Stimulated activated CD8-positive, alpha-beta memory T cell treated with anti-CD3 and anti-CD28 coated beads, Interleukin-7, amount 100 ng/mL, for 4 hours (primary cell): ENCODE results near the gene CLCN6.
"Not testable (repeated sequence)": the region's sequence is repeated elsewhere in the genome, so short reads cannot be mapped to it uniquely, and the experiment has no call there.

ENCODE experiments used
- DNase-seq, 2 donors: peaks; one replicate each; pipeline ENCODE4 v3.0.0-alpha.2; 2020; ENCODE audit warnings: low read depth in 2 of 2

The CLCN6 gene

DNA sequence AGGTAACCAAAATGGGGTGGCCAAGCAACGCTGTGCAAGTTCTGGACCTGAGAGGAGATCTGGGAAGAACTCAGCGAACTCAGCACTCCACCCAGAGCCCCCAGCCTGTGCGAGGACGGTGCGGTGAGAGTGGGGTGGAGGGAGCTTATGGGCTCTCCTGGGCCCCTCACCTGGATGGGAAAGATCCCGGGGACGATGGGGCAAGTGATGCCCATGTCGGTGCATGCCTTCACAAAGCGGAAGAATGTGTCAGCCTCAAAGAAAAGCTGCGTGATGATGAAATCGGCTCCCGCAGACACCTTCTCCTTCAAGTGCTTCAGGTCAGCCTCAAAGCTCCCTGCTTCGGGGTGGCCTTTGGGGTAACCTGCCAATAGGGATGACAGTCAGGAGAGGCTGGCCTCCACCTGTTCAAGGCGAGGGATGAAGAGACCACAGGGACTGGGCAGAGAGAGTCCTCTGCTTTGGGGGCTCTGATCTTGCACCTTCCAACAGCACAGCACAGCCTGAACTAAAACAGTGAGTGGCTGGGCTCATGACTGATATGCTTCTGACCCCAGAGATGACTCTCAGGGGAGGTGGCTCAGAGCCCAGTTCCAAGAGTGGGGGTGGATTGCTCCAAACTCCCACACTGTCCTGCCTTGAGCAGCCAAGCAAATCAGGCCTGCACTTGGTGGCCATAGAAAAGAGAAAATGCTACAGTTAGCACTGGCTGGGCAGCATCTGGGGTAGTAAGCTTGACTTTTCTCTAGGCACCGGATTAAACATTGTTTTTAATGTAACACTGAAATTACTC, 9.8 kb upstream of the CLCN6 start:
- no peak for DNase-seq

DNA sequence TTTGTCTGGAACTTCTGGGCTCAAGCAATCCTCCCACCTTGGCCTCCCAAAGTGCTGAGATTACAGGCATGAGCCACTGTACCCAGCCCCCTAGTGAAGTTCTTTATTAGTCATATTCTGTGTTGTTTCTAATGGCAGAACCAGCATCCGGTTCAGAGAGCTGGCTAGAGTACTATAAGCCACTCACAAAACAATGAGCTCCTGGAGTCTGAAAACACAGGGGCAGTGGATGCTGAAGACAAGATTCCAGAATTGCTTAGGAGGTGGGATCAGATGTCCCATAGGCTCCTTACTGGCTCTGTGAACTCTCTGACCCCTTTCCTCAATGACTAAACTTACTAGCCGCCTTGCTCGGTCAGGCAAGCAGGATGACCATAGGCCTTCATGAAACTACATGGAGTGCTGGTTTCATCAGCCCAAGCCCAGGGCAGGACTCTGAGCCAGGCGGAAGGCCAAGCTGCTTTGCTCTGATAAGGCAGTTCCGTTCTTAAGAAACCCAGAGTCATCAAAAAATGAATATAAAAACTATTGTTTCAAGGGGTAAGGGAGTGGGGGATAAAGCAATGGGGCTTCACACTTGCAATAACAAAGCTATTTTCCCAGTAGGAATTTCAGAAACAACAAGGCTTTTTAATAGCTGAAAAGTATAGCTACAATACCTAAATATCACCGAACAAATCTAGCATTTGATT, 8.3 kb upstream of the CLCN6 start:
- no peak for DNase-seq

DNA sequence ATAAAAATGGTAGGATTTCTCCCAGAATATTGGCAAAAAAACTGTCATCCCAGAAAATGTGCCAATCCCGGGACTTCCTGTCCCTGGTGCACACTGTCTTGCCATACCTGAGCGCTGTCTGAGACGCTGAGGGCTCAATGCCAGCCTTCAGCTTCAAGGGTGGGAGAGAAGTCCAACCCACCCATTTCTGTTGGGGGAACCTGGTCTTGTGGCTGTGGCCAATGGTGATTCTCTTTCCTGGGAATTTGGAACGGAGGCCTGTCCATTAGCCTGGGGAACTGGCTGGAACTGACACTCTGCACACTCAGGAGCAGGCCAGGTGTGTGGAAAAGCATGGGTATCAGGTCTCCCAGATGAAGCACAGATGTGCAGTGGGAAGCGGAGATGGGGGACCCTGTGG, 6.9 kb upstream of the CLCN6 start:
- DNase-seq = no peak

DNA sequence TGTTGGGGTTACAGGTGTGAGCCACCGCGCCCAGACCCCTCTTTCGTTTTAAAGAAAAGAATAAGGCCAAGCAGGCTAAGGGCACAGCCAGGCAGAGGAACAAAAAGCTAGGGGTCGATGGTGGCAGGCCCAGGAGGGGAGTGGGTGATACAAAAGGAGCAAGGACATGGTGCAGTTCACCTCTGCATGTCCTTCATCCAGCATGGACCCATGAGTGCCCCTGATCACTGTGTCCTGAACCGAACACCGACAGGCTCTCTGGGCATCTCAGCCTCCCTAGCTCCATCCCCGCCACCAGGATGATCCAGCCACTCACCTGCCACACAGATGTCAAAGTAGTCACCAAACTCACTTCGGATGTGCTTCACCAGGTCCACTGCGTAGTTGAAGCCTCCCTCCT, 6.1 kb upstream of the CLCN6 start:
- no peak for DNase-seq

DNA sequence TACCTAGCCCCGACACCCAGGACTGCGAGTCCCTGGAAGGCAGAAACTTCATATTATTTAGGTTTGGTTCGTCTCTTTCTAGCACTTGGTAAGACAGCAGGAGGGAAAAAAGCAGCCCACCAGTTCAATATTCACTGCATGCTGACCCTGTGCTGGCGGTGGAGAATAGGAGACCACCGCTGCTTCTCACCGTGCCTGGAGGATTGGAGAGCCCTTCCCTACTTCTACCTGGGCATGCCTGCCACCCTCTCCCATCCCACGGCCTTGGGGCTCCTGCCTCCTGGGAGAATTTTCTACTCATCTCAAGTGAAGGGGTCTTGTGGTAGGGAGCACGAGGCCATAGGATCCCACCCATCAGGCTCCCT, 5.6 kb upstream of the CLCN6 start:
- no peak for DNase-seq

DNA sequence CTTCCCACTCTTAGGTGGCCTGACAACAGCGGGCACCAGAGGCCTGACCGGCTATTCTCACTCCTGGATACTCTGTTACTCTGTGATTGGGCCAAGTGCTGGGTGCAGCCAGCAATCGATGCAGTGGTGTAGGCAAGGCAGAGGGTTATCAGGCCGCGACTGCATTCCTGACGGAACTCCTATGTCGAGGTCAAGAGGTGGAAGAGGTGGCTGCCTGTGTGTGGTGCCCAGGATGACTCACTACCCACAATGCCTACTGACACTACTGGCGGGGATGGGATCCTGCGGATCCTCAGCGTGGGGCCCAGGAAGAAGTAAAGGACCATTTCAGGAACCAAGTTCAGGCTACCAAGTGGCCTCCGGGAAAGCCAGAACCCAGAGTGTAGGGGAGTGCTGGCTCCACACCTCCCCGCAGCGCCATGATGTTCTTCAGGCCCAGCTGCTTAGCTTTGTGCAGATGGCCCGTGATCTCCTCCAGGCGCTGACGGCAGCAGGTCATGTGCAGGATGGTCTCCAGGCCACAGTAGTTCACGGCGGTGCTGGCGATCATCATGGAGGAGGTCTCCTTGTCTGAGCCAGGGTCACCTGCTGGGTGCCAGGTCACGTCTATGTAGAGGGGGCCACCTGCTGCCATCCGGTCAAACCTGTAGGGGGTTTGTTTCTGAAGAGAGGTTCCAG, 5.1 kb upstream of the CLCN6 start:
- DNase-seq = no peak

DNA sequence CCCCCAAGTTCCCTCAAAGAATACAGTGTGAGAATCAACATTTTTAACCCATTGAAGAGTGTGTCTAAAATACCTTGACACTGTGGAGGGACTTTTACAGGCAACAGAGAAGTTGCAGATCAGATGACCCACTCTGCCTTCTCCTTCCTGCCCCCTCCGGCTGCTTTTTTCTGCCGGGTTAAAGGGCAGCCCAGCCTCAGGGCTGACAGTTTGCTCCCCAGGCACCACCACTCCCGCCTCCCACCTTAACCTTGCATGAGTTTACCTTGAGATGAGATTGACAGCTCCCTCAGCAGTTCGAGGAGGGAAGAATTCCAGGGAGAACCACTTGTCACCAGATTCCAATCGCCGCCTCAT, 3.4 kb upstream of the CLCN6 start:
- DNase-seq = no peak

DNA sequence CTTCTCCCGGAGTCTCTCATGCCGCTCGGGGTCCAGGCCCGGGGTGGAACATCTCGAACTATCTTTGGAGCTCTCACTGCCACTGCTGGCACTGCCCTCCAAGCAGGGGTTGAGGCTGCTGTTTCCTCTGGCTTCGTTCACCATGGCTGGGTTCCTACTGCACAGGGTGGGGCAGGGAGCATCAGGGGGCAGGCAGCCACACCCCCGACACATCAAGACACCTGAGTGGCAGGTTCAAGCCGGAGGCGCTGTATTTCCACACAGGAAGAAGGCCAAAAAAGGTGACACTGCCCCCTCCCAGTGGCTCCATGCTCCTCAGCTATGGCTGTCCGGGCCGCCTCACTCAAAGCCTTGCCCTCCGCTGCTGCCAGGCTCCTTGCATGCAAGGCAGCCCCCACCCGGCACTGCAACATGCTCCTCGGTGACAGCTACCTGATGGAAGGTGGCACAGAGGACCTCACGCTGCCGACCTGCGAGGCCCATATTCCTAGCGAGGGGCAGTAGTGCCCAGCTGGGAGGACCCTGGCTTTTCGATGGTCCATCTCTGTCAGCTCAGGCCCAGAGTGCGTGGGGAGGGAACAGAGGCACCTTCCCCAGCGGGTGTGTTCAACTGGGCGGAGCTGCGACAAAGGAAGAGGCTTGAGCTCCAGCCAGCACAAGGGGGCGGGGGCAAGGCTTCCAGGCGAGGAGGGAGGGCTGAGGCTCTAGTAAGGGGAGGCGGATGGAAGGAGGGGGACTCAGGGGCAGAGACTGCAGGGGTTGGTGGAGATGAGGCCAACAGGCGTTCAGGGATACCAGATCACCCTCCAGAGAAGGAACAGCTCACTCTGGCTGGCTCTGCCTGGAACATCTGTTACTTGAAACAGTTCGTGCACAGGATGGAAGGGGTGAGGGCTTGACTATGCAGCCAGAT, 2.8 kb upstream of the CLCN6 start:
- DNase-seq = peak; percentile 58 to 64

DNA sequence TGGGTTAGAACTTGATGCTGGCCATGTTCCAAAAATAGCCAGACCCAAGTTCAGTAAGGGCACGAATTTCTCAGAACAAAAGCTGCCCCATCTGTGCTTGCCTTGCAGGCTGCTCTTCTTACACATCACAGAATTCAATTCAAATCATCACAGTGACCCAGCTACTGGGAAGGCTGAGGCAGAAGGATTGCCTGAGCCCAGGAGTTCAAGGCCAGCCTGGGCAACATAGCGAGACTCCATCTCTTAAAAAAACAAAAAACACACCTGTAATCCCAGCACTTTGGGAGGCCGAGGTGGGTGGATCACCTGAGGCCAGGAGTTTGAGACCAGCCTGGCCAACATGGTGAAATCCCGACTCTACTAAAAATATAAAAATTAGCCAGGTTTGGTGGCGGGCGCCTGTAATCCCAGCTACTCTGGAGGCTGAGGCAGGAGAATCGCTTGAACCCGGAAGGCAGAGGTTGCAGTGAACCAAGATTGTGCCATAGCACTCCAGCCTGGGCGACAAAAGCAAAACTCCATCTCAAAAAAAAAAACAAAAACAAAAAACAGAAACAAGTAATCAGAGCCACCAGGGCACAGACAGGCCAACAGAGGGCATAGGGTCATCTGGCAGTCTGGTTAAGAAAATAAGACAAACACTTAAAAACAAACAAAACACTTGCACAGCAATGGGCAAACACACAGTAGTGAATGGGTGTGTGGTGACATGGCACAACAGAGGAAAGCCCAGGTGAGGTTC, 1.9 kb upstream of the CLCN6 start:
- DNase-seq = not testable (repeated sequence)

DNA sequence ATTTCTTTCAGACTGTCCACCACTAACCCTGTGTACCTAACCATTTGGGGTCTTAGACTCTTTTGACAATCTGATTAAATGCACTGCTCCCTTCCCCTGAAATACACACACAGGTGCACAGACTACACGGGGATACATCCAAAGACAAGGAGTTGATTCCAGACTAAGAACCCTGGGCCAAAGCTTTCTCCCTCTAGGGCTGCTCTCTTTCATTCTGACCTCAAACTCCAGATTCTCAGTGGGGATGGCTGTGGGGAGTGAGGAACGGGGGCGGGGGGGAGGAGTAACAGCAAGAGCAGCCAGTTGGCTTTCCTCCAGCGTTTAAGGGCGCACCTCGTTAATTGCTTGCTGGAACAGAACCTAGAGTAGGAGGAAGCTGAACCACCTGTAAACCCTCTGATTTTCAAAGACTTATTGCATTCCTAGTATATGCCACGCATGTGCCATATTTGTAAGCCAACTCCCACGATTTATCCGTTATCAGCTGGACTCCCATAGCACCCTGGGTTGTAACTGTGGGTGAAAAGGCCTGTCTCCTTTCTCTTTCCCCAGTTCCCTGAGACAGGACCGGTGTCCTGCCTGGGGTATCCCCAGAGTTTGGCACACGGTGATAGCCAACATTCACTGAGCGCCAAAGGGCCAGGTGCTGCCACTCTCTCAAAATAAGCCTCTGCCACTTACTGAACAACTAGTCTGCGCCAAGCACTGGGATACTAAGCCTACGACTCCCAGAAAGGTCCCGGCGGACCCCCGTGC, 1.1 kb upstream of the CLCN6 start:
- peak in 1 of 2 donors; percentile 27 for DNase-seq

DNA sequence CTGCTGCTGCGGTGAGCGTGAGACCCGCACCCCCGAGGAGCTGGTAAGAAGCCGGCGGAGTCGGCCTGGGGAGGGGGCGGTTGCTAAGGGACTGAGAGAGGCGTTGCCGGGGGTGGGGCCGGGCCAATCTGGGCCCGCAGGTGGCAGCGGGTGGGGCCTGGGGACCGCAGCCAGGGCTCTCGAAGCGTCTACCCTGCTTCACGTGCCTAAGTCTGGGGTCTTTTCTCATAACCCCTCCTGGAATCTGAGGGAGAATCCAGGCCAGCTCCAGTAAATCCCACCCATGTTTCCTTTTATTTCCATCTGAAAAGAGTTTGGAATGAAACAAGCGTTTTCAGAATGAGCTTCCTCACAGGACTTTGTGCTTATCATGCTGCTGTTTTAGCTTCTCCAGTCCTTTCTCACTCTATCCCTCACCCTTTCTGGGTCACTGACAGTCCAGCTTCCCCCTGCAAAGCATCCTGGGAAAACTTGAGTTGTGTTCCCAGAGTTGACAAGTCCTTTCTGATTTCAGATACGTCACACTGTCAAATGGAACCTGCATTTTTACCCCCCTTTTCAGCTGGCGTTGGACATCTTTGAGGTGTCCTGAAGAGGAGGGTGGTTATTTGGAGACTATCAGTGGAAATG, 431 bp downstream of the CLCN6 start:
- DNase-seq = no peak

DNA sequence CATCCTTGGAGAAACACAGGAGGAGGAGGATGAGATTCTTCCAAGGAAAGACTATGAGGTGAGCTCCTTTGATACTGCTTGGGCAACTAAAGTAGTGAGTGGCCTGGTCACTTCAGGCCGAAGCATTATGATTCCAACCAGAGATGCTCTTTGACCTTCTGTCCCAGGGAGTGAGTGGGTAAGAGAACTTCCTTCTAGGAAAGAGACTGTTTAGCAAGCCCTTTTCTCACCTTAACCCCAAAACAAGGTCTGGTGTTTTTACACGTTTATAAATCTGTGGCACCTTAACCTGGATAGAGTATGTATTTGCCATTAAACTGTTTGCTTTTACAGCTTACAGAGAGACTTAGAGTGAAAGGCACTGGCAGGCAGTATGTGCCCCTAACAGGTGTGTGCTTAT, 1.1 kb downstream of the CLCN6 start:
- DNase-seq = no peak

DNA sequence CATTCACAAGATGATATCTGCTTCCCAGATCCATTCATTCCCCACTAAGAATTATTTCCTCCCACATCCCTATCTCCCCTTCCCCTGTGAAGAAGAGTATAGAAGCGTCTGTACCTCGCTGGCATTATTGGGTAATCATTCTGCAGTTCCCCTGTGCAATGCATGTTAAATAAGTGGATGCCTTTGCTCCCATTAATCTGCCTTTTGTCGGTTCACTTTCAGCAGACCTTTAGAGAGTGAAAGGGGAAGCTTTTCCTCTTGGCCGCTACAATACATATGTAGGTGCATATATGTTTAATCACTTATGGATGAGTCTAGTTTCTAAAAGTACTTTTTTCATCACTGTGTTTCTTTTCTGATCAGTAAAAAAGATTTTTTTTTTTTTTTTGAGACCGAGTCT, 7.0 kb downstream of the CLCN6 start:
- no peak for DNase-seq

DNA sequence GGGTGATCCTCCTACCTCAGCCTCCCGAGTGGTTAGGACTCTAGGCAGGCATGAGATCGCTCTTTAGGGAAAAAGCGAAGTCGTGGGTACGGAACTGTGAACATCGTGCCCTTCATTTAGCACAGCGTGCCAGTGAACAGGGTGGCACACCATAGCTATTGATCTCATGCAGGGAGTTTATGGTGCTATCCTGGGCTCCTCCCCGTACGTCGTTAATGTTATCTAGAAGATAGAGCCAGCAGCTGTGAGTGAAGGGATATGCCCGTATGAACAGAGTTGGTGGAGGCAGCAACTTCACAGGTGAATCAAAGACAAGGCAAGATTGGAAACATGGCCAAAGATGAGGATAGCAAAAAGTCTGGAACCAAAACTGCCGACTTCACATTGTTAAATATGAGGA, 11.2 kb downstream of the CLCN6 start:
- no peak for DNase-seq

DNA sequence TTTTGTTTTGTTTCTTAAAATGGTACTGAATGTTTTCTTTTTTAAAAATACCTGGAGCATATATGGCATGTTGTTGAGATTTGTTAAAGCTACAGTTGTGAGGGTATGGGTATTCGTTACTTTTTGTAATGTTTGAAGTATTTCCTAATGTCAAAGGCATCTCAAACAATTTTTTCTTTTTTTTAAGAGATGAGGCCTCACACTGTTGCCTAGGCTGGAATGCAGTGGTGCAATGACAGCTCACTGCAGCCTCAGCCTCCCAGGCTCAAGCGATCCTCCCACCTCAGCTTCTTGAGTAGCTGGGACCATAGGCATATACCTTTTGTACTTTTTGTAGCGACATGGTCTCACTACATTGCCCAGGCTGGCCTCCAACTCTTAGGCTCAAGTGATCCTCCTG, 16.1 kb downstream of the CLCN6 start:
- DNase-seq = no peak

DNA sequence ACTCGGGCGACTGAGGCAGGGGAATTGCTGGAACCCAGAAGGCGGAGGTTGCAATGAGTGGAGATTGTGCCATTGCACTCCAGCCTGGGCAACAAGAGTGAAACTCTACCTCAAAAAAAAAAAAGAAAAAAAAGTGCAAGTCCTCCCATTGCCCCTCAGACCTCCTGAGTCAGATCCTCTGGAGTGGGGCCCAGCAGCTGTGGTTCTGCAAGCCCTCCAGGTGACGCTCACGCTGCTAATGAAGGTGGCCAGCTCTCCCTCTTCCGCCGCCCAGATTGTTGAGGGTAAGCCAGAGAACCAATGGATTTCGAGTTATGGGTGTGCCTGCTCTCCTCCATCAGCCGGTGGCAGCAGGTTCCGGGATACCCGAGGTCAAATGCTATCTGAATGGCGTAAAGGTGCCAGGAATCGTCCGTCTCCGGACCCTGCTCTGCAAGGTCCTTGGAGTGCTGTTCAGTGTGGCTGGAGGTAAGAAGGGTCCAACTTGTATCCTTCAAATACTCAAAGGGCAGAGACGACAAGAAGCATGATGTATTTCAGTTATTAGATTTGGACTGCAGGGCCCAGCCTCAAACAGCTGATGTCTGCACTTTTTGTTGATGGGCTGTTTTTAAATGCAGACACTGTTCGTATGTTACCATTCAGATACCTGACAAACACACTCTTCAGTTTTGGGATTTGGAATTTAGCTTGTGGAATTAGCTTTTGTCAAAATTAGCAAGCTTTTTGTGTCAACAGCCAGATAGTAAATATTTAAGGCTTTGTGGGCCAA, 17.6 kb downstream of the CLCN6 start:
- no peak for DNase-seq

DNA sequence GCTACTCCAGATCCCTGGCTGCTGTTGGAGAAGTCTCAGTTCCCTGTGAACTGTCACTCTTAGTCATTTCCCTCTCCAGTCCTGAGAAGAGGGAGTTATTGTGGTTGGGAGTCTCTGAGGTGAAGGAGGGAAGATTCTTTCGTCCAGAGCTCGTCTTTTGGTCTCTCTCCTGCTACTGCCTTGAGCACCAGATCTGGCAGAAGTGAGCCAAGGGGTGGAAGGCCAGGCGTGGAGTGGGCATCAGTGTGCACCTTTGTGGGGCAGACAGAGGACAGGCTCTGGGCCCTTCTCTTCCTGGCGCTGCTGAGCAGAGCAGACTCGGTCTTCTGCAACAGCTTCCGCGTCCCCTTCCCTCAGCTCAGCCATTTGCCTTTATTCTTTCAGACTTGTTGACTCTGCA, 19.1 kb downstream of the CLCN6 start:
- DNase-seq = no peak

DNA sequence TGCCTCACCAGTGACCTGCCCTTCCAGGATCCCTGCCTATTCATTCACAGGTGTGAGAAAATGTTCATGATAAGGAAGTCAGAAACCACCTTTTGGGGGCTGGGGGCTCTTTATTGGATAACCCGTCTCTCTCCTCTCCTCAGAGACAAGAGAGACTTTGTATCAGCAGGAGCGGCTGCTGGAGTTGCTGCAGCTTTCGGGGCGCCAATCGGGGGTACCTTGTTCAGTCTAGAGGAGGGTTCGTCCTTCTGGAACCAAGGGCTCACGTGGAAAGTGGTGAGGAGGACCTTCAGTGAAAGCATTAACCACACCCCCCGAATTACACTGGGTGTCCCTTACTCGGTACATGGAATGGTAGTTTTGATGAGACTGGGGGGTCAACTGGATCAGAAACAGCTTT, 21.0 kb downstream of the CLCN6 start:
- no peak for DNase-seq

DNA sequence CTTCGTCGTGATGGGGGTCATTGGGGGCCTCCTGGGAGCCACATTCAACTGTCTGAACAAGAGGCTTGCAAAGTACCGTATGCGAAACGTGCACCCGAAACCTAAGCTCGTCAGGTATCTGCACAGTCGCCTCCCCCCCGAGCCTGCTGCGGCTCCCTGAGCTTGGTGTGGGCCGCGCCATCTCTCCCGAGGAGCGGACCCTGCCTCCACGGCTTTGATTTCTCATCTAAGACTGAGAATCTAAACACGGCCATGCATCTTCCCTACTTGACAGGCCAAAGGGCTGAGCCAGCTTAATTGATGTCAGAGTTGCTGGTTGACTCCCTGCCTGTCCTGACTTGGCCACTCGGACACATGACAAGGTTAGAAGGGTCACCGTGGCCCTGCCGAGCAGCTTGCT, 22.5 kb downstream of the CLCN6 start:
- no peak for DNase-seq
